ENCODE results near the gene TIGD1.

The TIGD1 gene

GRCh38 chr2:232502911-232503808 is 47.2 kb downstream of the TIGD1 start:
- peak in 1 of 2 donors; percentile 4 for DNase-seq (ENCODE audit: low read depth in 1 of 2, low spot score in 1 of 2)

- no peak for DNase-seq (ENCODE audit: low read depth in 1 of 2, low spot score in 1 of 2)
Observed at GRCh38 chr2:232502511-232502910, 47.8 kb downstream of the TIGD1 start.

DNA sequence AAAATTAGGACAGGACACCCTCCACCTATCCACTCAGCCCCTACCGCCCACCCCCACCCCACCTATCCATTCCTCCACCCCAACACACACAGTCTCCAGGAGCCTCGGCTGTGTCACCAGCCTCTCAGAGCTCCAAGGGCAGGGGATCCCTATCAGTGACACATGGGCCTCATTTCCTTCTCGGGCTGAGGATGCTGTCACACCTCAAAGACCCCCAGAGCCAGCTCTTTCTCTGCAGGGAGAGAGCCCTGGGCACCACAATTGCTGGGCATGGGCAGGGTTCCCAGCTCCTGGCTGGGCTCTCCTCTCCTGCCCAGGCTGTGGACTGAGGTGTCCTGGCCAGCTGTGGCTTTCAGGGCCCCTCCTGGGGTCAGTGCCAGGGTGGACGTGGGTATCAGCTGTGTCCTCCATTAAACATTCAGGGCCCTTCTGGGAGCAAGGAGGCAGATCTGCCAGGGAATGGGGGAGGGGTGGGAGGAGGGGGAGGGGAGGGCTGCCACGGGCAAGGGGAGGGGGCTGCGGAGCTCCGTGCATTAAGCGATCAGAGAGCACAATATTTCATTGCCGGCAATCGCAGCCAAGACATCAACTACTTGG is 48.5 kb downstream of the TIGD1 start:
- DNase-seq (ENCODE audit: low read depth in 1 of 2, low spot score in 1 of 2): no peak

GRCh38 chr2:232501331-232501771 is 49.0 kb downstream of the TIGD1 start:
- DNase-seq (ENCODE audit: low read depth in 1 of 2, low spot score in 1 of 2): no peak

GRCh38 chr2:232498452-232498851 is 51.9 kb downstream of the TIGD1 start:
- no peak for DNase-seq (ENCODE audit: low read depth in 1 of 2, low spot score in 1 of 2)

Data from activated T-helper 1 cell treated with anti-CD3 and anti-CD28 coated beads, Interleukin-2, amount 50 U/mL, for 16 hours (primary cell).